H7 (cell line): ENCODE data around the gene NOTCH1. TPM values are rescaled to one million over a fixed set of nuclear protein-coding genes. Genes with fewer than 3 reads are reported as not detected.

Experiments used
- DNase-seq: peaks from one replicate; pipeline ENCODE4 v3.0.0; 2012
- H3K27me3 ChIP-seq: 2 replicates; pipeline ENCODE4 v1.6.0; 2011; ENCODE audit warnings: mild to moderate bottlenecking, low read length; ENCODE audit not compliant: control insufficient read depth, insufficient read depth
- H3K36me3 ChIP-seq: replicated peaks from 2 replicates; pipeline ENCODE4 v1.5.1; 2011; ENCODE audit warnings: low read length; ENCODE audit not compliant: control insufficient read depth, insufficient read depth
- H3K4me3 ChIP-seq: 2 replicates; pipeline ENCODE4 v1.5.1; 2011; ENCODE audit warnings: low read depth, mild to moderate bottlenecking, control low read depth, low read length, moderate library complexity; ENCODE audit not compliant: insufficient read depth
- total RNA-seq: library from RNA; depleted of rRNA; stranded (reverse); fragments of >200 nt; shearing (Covaris generic); gene quantifications from 2 replicates; pipeline ENCODE4 v1.2.3, GENCODE V29; 2014

Gene NOTCH1
- total RNA-seq, 1 experiment from 2014 or later = 33.3 TPM

DNA sequence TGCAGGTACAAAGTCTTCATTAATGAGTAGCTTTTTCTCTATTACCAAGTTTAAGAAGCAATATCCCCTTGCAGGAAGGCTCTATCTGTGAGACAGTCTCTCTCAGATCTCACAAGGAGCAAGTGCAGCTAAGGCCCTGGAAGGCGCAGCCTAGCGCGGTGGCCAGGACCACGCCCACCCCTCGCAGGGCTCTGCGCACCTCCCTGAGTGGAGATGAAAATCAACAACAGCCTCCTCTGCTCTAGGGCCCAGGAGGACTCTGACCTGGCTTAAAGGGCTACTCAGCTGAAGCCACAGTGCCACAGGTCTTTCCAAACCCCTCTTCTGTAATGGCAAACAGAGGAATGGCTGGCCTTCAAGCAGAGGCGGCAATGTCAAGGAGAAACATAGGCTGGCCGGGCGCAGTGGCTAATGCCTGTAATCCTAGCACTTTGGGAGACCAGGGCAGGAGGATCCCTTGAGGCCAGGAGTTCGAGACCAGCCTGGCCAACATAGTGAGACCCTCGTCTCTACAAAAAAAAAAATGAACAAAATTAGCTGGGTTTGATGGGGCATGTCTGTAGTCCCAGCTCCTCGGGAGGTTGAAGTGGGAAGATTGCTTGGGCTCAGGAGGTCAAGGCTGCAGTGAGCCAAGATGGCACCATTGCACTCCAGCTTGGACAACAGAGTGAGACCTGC lies 74.9 kb downstream of the NOTCH1 start:
- no peak overlapping the region for H3K4me3 ChIP-seq
- peaks cover 72% of the 10 kb centered on the region for H3K36me3 ChIP-seq
- no peak for DNase-seq
- no peaks in the 10 kb centered on the region for H3K27me3 ChIP-seq

DNA sequence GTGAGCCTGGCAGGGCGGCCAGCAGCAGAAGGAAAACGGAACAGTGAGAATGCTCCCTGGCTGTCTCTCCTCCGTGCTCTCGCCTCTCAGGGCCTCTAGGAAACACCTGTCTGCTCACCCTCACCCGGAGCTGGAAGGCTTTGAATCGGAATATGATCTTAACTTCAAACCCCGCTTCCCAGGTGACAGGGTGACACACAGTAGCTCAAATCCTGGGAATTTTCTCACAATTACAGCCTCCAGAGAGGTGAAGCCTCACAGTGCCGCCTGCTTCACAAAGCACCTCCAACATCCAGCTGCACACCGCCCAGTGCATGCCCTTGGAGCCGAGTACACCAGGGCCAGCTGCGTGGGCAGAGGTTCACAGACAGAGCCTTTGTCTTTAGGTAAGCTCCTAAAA lies 75.5 kb downstream of the NOTCH1 start:
- Histone ChIP-seq H3K36me3 (peaks cover 71% of the 10 kb centered on the region), H3K4me3 (no peak overlapping the region), H3K27me3 (no peaks in the 10 kb centered on the region)
- no peak for DNase-seq

DNA sequence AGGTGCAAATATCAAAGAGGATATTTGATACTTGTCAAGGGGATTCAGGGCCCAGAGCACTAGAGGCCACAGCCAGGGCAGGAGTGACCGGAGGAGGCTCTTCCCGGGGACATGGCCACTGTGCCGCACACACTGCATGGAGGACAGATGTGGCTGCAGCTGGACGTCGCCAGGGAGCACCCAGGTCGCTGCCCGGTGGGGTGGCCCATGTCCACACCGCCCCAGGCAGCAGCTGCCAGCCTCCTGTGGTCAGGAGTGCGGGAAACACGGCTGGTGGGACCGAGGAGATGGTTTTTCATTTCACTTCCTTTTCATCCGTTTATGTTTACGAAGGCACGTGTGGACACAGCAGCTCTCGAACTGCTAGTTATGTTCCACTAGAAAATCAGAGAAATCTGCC lies 78.1 kb downstream of the NOTCH1 start:
- no peak for DNase-seq
- Histone ChIP-seq H3K27me3 (no peaks in the 10 kb centered on the region), H3K36me3 (peaks cover 65% of the 10 kb centered on the region), H3K4me3 (no peak overlapping the region)

DNA sequence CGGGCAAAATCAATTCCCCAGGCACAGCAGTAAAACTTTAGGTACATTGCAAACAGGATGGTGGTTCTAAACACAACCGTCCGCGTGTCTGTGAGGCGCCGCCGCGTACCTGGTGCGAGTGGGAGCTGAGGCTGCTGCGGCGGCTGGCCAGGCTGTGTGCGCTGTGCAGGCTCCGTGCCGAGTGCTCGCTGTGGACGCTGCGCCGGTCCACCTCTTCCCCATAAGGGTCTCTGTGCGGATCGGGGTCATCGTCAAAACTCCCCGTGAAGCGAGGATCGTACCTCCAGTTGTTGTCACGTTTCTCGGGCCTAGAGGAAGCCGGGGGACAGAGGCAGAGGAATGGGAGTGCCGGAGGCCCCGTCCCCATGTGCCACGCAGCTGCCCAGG lies 79.7 kb downstream of the NOTCH1 start:
- Histone ChIP-seq H3K36me3 (peaks cover 65% of the 10 kb centered on the region), H3K27me3 (no peaks in the 10 kb centered on the region), H3K4me3 (no peak overlapping the region)
- DNase-seq = no peak

DNA sequence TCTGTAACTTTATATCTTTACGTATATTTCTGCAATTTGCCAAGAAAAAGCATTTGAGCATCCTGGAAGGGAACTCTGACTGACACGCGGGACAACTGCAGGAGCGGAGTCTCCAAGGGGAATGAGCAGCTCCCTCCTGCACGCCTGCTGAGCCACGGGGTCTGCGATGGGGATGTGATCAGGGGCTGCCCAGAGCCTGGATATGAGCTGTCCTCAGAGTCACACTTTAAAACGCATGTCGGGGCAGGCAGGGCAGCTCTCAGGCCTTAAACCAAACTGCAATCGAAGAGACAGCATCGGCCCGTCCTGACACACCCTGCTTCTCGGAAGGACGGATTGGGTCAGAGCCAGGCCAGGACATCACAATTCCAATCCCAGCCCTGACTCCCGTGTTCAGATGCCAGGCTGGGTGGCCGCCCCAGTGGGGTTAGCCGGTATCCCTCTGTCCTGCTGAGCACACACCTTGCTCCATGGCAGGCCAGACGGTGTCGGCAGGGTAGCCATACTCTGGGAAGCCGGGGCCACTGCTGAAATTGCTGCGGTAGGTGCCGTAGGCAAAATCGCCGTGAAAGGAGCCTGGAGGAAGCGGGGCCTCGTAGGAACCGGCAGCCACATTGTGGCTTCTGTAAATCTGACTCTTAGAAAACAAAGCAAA lies 80.2 kb downstream of the NOTCH1 start:
- no peak for DNase-seq
- H3K27me3 ChIP-seq = no peaks in the 10 kb centered on the region
- H3K4me3 ChIP-seq = no peak overlapping the region
- peaks cover 64% of the 10 kb centered on the region for H3K36me3 ChIP-seq

DNA sequence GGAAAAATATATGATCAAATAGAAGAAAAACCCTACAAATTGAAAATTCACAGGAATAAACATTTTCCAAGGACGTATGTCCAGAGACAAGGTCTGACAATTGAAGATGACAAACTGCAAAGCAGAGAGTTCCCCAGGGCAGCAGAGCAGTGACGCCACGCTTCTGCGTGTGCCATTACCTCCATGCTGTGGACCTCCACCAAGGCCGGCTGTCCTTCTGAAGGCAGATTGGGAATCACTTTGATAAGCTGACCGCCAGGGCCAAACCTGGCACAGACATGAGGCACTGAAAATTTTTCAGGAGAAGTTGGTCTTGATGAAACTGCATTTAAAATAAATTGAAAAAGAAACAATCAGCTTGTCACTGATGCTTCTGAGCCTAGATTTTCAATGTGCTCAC lies 81.6 kb downstream of the NOTCH1 start:
- Histone ChIP-seq H3K36me3 (peaks cover 63% of the 10 kb centered on the region), H3K4me3 (no peak overlapping the region), H3K27me3 (no peaks in the 10 kb centered on the region)
- DNase-seq = no peak

DNA sequence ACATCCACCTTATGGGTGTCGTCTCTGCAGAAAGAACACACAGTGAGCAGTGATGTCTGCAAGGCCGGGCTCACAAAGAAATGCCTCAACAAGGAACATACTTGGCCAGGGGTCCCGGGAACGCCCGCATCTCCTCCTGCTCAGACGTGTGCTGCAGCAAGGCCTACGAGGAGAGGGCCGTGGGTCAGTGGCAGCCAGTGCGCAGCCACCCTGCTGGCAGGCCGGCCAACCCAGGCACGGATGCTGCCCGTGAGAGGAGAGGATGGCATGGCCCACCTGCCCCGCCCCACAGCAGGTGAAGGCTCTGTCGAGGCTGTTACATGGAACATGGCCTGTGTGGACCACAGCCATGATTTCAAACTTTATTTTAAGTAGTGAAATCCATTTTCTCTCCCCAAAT lies 82.3 kb downstream of the NOTCH1 start:
- no peak overlapping the region for H3K4me3 ChIP-seq
- H3K36me3 ChIP-seq = peaks cover 67% of the 10 kb centered on the region
- DNase-seq = peak; percentile 52
- H3K27me3 ChIP-seq = no peaks in the 10 kb centered on the region

DNA sequence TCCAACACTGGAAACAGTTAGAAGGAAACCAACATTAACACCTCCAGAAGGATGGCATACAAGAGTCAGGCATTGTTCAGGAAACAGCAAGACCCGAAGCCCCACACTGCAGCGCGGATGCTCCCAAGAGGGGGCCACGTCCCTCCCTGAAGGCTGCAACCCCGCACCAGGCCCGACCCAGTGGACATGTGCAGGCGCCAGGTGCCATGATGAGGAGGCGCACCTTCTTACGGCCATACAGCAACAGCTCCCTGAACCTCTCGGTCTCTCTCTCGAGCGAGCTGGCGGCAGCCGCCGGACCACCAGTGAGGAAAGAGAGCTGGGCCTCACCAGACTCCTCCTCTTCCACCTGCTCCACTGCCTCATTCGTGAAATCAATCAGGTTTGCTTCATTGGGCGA lies 83.2 kb downstream of the NOTCH1 start:
- Histone ChIP-seq H3K4me3 (no peak overlapping the region), H3K36me3 (peaks cover 66% of the 10 kb centered on the region), H3K27me3 (no peaks in the 10 kb centered on the region)
- no peak for DNase-seq

DNA sequence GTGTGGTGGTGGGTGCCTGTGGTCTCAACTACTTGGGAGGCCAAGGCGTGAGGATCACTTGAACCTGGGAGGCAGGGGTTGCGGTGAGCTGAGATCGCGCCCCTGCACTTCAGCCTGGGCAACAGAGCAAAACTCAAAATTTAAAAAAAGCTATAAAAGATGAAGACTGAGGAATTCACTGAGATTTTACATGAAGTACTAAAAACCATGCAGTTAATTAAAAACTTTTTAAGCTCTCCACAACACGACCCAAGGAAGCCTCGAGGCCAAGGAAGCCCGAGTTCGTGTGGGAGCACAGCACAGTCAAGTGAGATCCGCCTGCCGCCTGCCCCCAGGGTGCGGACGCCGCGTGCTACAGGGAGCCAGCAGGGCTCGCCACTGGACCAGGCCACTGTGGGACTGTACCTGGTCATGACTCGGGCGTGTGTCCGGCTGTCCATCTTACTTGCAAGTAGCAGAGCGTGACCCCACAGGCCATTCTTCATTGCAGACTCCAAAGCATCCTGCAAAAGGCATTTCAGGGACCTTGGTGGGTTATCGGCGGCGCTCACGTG lies 85.0 kb downstream of the NOTCH1 start:
- Histone ChIP-seq H3K36me3 (peaks cover 66% of the 10 kb centered on the region), H3K4me3 (no peak overlapping the region), H3K27me3 (no peaks in the 10 kb centered on the region)
- no peak for DNase-seq

DNA sequence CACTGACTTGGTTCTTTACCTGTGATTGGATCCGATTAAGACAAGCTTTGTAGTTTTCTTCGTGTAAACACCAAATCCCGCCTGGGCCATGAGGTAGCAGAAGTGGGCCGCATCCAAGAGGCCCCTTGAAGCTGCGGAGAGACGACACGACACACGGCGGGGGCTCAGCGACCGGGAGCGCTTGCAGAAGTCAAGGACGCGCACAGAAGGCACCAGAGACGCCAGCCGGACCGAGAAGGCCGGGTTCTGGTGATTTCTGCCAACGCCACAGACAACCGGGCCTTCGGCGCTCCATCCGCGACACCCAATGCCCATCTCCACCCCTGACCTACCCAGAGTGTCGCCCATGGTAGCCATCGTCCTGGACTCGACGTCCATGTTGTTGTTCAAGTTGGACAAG lies 86.4 kb downstream of the NOTCH1 start:
- Histone ChIP-seq H3K36me3 (peaks cover 70% of the 10 kb centered on the region), H3K27me3 (no peaks in the 10 kb centered on the region), H3K4me3 (no peak overlapping the region)
- no peak for DNase-seq

DNA sequence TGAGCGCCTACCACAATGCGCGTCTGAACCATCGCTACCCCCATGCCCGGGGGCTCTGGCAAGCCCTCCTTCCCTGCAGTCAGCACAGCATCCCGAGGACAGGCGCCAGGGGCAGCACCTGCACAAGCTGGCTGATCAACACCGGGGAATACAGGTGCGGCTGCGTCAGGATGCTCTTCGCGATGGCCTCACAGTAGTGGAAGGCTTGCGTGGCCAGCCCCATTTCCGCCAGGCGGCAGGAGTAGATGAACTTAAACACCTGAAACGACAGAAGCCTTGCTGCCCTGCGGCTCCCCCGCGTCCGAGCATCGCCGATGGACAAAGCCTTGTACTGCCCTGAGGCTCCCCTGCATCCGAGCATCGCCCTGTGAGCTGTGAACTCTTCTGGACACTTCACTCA lies 88.5 kb downstream of the NOTCH1 start:
- H3K27me3 ChIP-seq = no peaks in the 10 kb centered on the region
- no peak overlapping the region for H3K4me3 ChIP-seq
- DNase-seq = no peak
- H3K36me3 ChIP-seq = peaks cover 58% of the 10 kb centered on the region

DNA sequence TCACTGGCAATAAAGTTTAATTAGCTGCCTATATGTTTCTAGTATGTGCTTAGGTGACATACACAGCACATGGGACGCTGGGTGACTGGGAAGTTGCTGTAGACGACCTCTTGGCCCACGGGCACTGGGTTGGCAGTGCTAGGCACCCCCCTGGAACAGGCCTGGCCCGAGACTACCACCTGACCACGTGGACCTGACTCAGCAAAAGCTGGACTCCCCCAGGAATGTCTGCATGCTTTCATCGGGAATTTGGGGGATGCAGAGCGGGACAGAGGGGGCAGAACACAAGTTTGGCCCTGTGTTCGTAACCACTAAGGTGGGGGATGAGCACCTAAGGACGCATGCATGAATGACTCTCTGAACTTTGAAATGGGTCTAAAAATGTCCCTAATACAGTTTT lies 89.6 kb downstream of the NOTCH1 start:
- DNase-seq = no peak

DNA sequence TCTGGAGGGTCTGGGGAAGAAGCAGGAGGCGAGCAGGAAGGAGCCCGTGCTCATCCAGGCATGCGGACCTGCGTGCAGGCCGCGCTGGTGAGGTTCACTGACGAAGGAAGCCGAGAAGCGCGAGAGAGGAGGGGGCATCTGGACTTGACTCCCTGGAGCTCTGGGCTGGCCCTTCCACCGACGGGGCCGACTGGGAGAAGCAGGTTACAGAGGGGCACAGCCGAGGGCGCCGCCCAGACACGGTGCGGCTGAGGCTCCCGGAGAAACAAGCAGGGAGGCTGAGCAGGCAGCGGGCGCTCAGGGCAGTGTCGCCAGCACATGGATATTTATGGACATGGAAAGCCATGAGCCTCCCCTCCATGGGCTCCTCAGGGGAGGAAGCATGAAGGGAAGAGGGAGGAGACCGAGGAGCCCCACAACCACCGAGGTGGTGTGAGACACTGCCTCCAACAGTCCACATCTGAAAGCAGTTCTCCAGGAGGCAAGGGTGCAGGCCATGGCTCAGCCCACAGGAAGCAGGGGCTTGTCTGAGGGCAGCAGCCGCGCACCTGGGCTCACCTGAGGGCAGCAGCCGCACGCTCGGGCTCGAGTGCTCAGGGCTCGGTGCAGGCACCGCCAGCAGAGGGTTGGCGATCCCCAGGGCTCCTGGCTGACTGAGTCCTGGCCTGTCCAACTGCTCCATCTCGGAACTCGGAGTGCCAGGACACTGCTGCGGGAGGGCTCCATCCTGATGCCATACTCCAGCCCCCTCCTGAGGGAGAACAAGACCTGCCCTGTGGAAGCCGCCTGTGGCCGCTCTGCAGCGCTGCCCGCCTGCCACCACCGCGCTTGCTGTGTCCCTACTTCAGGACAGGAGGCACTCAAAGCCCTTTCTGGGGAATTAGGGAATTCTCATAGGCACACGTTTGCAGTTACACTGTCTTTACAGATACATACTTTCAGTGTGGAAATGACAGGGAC lies 90.5 kb downstream of the NOTCH1 start:
- no peak overlapping the region for H3K4me3 ChIP-seq
- peaks cover 55% of the 10 kb centered on the region for H3K36me3 ChIP-seq
- DNase-seq = no peak
- H3K27me3 ChIP-seq = no peaks in the 10 kb centered on the region

More for the DNA sequence above, 89.6 kb downstream of the NOTCH1 start:
- H3K4me3 ChIP-seq = no peak overlapping the region
- peaks cover 52% of the 10 kb centered on the region for H3K36me3 ChIP-seq
- no peaks in the 10 kb centered on the region for H3K27me3 ChIP-seq

DNA sequence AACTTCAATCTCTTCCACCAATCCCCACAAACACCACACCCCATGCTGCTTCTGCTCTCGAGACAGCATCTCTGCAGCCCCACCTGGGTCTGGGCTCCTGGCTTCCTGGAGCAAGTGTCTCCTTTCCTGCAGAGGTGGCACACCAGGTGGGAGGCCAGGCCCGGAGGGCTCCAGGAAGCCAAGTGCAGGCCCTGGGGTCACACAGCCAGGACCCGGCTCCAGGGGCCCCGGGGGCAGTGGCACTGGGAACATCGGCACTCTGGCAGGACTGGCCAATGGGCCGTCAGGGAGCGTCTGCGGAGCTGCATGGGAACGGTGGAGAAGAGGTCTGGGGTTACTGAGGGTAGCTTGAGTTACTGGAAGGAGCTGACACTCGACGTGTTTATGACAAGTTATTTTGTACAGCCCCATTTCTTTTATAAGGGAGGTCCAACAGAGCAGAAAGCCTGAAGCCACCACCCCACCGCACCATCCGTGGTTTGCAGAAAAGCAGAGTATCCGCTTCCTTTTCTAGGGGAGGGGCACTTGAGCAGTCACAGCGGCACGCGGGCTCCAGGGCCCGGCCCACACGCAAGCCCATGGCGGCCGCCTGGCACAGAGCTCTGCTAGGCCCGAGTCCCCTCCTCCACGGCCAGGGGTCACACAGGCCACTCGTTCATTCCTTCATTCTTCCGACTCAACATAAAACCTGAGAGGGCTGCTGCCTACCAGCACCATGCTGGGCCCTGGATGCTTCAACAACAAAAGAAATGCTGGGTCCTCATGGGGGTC lies 91.6 kb downstream of the NOTCH1 start:
- Histone ChIP-seq H3K4me3 (no peak overlapping the region), H3K27me3 (no peaks in the 10 kb centered on the region), H3K36me3 (peaks cover 52% of the 10 kb centered on the region)
- no peak for DNase-seq
